NCI-H82 (cell line): ENCODE data around the gene SPG7.

ENCODE experiments used
- DNase-seq: peaks from one replicate; lab custom pipeline; 2025; lab: John Stamatoyannopoulos, UW

The SPG7 gene

GRCh38 chr16:89485701-89486246 lies 22.4 kb upstream of the SPG7 start:
- peak; percentile 22 for DNase-seq

GRCh38 chr16:89489040-89489897 lies 18.9 kb upstream of the SPG7 start:
- DNase-seq, result peak; percentile 84

- DNase-seq, result no peak
These were observed 18.2 kb upstream of the SPG7 start for GRCh38 chr16:89489898-89490438.

GRCh38 chr16:89490439-89491237 lies 17.6 kb upstream of the SPG7 start, which contains the start of gene ANKRD11:
Gene ANKRD11, minus strand, starts transcription at chr16:89490561. Its CDS starts 173,542 bp downstream, at chr16:89317019.
- peak; percentile 99 for DNase-seq

- DNase-seq, result peak; percentile 45
These were observed 16.8 kb upstream of the SPG7 start for GRCh38 chr16:89491238-89491869.

- peak; percentile 32 for DNase-seq
These were observed 16.1 kb upstream of the SPG7 start for GRCh38 chr16:89491974-89492687.

GRCh38 chr16:89493776-89494175 lies 14.4 kb upstream of the SPG7 start:
- no peak for DNase-seq

- DNase-seq, result no peak
These were observed 13.1 kb upstream of the SPG7 start for GRCh38 chr16:89495121-89495520.

- peak; percentile 85 for DNase-seq
These were observed 9.4 kb upstream of the SPG7 start for GRCh38 chr16:89498839-89499238.

GRCh38 chr16:89499767-89500166 lies 8.4 kb upstream of the SPG7 start:
- DNase-seq, result no peak

GRCh38 chr16:89502081-89502843 lies 5.9 kb upstream of the SPG7 start:
- DNase-seq, result no peak

GRCh38 chr16:89504091-89504490 lies 4.1 kb upstream of the SPG7 start:
- DNase-seq, result no peak

- peak; percentile 15 for DNase-seq
These were observed 2.7 kb upstream of the SPG7 start for GRCh38 chr16:89505204-89506112.

- DNase-seq, result no peak
These were observed 2.1 kb upstream of the SPG7 start for GRCh38 chr16:89506113-89506504.

GRCh38 chr16:89506791-89507191 lies 1.4 kb upstream of the SPG7 start:
- peak; percentile 8 for DNase-seq

- DNase-seq, result peak; percentile 58
These were observed 879 bp upstream of the SPG7 start for GRCh38 chr16:89507214-89507833.

GRCh38 chr16:89510526-89510925 lies 2.3 kb downstream of the SPG7 start:
- DNase-seq, result no peak

GRCh38 chr16:89511374-89511773 lies 3.2 kb downstream of the SPG7 start:
- no peak for DNase-seq

- no peak for DNase-seq
These were observed 4.2 kb downstream of the SPG7 start for GRCh38 chr16:89512453-89512852.
